NCI-H345 (cell line): ENCODE results near the gene RFC2.
"Not testable (repeated sequence)": the region's sequence is repeated elsewhere in the genome, so short reads cannot be mapped to it uniquely, and the experiment has no call there.

Source experiments
- DNase-seq: peaks from one replicate; lab custom pipeline; 2025; lab: John Stamatoyannopoulos, UW

The RFC2 gene

DNA sequence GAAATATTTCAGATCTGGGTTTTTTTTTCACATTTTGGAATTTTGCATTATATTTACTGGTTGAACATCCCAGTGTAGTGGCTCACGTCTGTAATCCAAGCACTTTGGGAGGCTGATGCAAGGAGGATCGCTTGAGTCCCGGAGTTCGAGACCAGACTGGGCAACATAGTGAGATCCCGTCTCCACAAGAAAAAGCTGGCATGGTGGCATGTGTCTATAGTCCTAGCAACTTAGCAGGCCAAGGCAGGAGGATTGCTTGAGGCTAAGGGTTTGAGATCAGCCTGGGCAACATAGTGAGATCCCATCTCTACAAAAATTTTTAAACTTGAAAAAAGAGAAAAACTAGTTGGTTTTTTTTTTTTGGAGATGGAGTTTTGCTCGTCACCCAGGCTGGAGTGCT lies 6.0 kb downstream of the RFC2 start:
- DNase-seq = no peak

DNA sequence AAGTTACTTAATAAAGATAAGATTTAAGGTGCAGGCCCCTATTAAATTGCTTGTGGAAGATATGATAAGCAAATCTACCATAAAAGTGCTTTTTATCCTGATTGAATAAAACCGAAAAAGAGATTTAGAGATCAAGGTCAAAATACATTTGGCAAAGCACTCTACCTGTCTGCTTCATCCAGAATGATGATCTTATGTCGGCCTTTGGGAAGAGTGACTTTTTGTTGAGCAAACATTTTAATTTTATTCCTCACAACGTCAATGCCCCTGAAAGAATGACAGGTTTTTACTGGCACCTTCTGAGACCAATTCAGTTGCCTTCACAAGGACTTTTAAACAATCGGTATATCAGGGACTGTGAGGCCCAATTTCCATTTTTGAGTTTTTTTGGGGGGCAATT lies 7.7 kb downstream of the RFC2 start:
- DNase-seq = no peak

DNA sequence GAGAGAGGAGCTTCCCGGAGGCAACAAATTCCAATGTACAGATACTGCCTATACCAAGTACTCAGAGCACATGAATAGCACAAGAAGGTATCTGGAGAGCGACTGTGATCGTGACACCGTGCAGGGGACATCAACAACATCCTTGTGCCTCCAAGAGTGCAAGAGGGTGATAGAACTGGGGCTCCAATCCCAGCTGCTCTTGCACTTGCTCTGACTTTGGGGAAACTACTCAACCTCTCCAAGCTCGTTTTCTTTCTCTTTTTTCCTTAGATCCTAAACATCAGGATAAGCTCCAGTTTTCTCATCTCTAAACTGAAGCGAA lies 12.1 kb downstream of the RFC2 start:
- DNase-seq = no peak

DNA sequence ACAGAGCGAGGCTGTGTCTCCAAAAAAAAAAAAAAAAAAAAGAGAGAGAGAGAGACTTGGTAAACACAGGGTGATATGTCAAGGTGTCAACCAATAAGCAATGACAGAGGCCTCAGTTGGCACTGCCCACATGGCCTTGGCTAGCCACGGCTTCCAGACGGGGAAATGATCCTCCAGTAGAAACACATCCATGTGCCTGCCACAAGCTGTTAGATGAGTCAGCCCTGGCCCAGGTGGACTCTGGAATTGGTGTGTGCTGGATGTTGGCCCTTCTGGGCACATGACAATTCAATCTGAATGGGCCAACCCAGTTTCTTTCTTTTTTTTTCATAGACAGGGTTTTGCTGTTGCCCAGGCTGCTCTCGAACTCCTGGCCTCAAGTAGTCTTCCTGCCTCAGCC lies 13.7 kb downstream of the RFC2 start:
- no peak for DNase-seq

DNA sequence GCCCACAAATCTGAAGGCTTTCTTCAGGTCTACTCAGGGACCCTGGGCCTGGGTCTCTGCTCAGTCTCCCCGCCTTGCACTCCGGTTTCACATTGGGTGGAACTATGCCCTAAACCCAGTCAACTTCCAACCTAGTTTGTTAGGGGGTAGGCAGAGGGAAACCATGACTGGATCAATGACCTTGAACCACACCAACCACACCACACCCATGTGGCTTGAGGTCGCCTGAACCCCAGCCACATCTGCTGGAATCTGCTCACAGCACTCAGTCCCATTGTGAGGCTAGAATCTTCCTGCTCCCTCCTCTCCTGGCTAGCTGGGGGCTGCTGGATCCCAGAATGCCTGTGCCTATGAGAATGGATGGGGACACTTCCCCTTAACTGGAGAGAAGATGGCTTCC lies 17.9 kb downstream of the RFC2 start:
- no peak for DNase-seq

DNA sequence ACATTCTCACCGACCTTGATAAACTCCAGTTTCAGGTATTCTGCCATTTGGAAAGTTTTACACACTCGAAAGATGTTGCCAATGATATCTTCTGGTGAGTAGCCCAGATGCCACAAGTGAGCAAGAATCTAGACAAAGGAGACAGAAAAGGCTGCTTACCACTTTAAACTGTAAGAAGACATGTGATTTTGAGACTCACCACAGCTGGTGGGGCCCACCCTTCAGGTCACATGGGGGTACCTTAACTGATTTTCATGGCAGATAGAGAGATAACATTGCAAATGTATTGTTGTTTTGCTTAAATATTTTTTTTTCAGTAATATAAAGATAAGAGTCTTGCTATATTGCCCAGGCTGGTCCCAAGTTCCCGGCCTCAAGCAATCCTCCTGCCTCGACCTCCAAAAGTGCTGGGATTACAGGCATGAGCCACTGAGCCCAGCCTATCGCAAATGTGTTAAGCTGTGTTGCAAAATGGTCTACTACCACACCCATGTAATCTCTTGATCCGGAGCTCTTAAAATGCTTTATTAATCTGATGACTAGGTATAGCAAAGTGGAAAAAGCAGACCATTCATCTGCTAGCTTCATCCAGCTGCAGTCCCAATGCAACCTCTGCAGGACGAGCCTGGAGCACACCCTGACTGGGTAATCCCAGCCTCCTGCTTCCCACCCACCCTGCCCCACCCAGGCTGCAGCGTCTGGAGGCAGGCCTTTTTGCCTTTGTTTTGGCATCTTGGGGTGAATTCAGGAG lies 18.5 kb downstream of the RFC2 start:
- DNase-seq = no peak

DNA sequence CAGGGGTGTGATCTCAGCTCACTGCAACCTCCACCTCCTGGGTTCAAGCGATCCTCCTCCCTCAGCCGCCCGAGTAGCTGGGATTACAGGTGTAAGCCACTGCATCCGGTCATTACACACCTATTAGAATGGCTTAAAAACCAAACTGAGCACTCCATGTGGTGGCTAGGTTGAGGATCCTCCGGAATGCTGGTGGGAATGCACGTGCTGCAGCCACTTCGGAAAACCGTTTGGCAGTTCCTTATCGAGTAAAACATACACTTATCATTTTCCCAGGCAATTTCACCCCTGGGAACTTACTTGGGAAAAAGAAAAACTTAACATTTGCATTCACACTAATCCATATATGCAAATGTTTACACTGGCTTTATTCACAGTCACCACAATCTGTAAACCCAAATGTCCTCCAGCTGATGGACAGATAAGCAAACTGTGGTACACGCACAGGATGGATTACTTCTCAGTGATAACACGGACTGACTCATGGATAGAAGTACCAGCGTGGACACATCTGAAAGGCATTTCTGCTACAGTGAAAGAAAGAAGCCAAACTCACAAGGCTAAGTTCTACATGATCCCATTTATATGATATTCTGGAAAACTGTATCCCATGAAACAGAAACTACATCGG lies 20.4 kb downstream of the RFC2 start:
- DNase-seq = no peak

DNA sequence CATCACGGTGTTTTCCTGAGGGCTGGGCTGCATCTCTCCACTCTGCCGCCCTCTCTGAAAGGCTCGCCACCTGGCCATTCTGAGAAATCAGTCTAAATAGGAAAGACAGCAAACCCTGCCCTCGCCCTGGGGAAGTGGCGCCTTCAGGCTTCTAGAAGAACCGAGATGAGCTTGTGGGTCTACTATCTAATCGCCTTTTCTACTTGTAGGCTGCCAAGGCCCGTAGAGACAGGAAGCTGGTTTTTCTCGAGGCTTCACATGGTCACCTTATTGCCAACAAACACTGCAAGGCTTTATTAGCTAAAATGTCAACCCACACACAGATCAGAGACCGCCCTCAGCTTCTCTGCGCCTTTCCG lies 23.0 kb downstream of the RFC2 start:
- no peak for DNase-seq

DNA sequence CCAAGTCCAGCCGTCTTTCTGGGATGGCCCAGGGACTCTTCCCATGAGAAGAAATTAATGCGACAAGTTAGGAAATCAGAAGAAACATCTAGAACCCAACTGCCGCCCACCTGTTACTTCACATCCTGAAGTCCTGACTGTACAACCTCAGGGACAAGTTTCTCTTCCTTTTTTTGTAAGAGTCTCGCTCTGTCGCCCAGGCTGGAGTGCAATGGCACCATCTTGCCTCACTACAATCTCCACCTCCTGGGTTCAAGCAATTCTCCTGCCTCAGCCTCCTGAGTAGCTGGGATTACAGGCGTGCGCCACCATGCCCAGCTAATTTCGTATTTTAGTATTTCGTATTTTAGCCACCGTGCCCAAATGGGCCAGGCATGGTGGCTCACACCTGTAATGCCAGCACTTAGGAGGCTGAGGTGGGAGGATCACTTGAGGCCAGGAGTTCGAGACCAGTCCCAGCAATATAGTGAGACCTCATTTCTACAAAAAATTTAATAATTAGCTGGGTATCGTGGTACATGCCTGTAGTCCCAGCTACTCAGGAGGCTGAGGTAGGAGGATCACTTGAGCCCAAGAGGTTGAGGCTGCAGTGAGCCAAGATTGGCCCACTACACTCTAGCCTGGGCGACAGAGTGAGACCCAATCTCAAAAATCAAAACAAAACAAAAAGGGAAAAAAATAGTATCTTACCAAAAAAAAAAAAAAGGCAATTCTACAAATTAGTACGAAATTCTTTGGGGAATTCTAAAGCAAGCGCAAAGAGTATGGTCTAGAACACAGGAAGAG lies 23.6 kb downstream of the RFC2 start:
- DNase-seq = no peak

DNA sequence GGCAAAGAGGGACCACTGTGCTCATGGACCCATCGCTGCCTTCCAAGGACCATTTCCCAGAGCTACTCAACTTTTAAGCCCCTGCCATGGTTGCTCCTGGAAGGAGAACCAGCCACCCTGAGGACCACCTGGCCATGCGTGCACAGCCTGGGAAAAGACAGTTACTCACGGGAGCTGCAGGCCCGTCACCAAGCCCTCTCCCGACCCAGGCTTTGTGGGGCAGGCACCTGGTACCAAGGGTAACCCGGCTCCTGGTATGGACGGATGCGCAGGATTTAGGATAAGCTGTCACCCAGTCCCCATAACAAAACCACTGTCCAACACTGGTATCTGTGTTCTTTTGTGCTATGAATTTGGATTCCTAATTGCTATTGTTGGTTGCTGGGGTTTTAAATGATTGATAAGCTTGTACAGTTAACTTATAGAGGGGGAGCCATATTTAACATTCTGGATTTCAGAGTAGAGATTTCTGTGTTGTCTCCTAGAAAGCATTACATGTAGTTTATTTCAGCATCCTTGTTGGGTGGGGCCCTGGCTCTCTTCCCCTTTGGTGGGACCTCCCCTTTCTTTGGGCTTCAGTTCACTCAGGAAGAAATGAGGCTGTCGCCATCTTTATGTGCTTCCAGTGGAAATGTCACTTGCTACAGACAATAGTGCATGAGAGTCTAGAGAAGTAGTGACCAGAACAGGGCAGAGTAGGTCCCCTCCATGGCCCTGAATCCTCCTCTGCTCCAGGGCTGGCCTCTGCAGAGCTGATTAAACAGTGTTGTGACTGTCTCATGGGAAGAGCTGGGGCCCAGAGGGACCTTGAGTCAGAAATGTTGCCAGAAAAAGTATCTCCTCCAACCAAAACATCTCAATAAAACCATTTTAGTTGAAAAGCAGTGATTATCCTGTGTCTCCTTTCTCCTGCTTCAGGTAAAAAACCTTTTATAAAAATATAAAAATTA lies 25.0 kb downstream of the RFC2 start:
- DNase-seq = no peak

DNA sequence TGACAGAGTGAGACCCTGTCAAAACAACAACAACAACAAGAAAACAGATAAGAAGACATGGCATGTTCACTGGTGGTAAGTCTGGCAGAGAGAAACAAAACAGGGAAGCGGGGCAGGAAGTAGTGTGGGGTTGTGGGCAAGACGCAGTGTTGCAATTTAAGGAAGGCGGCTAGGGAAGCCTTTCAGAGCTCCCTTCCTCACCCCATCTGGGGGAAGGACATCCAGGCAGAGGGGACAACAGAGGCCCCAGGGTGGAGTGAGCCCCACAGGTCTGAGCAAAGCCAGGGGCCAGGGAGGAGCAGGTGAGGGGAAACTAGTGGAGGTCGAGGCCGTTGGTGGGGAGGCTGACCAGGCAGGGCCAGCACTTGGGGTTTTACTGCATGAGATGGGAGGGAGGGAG lies 27.6 kb downstream of the RFC2 start:
- DNase-seq = no peak

DNA sequence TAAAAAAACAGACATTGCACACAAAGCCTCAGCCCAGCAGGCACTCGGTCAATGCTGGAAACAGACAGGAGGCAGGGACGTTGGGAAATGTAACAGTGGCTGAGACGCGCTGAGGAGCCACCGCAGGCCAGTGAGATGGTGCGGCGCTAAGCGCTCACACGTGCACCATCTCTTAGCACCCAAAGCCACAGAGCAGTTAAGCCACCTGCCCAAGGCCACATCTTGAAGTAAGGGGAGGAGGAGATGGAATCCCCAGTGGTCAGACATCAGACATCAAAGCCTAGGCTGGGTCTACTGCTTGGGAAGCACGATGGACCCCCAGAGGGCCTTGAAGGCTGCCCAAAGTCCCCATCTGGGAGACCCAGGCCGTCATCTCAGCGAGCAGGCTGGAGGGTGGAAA lies 28.8 kb downstream of the RFC2 start:
- no peak for DNase-seq

DNA sequence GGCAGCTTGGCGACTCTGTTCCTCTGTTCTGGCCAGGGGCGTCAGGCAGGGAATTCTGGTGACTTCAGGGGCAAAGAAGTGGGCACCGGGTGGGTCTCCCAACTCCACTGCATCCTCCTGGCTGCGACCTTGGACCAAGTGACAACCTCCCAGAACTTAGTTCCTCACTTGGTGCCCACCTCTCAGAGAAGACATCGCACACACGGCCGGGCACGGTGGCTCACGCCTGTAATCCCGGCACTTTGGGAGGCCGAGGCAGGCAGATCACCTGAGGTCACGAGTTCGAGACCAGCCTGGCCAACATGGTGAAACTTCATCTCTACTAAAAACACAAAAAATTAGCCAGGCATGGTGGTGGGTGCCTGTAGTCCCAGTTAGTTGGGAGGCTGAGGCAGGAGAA lies 29.3 kb downstream of the RFC2 start:
- not testable (repeated sequence) for DNase-seq

DNA sequence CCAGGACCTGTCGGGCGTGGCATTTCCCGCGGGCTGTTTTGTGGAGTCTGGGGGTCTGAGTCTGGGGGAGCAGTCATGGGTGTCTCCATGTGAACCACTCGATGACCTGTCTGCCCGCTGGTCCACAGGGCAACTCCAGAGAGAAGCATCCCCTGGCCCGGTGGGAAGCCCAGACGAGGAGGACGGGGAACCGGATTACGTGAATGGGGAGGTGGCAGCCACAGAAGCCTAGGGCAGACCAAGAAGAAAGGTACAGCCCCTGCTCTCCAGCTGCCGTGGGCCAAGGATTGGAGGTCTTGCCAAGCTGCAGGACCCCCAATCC lies 29.7 kb downstream of the RFC2 start:
- no peak for DNase-seq

DNA sequence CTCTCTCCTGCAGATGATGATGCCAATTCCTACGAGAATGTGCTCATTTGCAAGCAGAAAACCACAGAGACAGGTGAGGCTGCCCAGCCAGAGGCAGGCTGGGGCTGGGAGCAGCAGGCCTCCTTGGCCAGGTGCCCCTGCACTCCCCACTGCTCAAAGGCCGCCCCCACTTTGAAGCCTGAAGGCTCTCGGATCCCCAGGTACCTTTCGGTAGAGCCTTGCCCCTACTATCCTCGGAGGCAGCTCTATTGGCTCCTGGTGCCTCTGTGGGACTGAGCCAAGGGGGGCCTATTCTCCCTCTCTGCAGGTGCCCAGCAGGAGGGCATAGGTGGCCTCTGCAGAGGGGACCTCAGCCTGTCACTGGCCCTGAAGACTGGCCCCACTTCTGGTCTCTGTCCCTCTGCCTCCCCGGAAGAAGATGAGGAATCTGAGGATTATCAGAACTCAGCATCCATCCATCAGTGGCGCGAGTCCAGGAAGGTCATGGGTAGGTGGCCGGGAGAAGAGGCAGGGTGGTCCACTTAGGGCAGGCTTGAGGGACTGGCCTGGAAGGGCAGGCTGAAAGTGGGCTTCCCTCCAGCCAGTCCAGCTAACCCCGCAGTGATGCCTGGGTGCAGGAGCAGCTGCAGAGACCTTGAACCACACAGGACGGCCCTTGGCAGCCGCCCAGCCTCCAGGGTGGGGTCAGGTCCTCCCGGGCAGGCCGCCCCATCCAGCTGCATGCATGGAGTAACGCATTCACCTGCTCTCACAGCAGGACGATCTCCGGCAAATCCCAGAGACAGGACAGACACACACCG lies 30.3 kb downstream of the RFC2 start:
- peak; percentile 45 for DNase-seq

DNA sequence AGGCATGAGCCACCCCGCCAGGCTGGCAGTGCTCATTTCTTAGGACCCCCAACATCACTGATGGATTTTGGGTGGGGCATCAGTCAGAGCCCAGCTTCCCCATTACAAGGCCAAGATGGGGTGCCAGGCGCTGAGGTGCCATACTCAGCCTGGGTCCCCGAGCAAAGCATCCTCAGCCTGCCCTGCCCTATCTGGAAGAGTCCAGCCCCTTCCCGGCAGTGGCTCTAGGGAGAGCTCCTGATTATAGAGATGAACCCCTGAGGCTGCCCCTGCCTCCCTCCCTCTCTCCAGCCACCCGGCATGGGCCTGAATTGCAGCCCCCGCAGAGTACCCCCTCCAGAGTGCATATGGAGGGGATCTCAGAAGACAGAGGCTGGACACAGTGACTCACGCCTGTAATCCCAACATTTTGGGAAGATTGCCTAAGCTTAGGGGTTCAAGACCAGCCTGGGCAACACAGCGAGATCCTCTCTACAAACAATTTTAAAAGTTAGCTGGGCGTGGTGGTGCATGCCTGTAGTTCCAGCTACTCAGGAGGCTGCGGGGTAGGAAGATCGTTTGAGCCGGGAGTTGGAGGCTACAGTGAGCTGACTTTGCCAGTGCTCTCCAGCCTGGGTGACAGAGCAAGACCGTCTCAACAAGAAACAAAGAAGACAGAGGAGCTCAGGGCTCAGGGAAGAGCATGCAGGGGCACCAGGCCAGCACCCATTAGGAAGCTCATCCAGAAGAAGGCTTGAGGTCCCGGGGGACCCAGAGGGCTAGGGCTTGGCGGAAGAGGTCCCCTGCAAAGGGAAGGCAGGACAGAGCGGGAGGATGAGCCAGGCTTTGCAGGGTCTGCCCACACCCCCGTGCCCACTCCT lies 31.1 kb downstream of the RFC2 start:
- DNase-seq = no peak

DNA sequence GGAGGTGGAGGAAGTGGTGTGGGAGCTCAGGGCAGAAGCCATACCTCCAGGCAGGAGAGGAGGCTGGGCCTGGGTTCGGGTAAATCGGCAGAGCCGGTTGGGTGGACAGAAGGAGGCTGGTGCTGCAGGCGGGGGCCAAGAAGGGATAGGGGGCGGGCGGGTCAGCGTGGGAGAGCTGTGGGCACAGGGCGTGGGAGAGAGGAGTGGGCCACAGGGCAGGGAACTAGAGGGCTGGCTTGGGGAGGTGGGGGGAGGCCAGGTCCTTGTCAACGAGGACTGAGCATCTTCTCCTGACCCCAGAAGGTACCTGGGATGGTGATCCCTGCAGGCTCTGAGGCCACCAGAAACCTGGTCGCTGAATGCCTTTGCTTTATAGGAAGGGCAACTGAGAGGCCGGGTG lies 32.5 kb downstream of the RFC2 start:
- no peak for DNase-seq

DNA sequence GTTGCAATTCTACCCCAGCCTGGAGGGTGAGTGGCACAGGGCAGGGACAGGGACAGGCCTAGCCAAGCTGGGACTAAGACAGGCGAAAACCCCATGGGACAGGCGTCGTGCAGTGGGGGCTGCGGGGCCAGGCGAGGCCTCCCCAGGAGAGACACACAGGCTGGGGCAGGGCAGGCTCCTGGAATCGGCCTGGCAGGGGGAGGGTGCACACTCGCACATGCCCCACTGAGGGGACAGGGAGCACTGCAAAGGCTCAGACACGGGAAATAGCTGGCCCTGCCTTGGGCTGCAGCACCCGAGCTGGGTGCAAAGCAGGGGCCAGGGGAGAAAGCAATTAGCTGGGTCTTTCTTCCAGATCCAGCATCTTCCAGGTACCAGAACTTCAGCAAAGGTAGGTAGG lies 34.0 kb downstream of the RFC2 start:
- no peak for DNase-seq

DNA sequence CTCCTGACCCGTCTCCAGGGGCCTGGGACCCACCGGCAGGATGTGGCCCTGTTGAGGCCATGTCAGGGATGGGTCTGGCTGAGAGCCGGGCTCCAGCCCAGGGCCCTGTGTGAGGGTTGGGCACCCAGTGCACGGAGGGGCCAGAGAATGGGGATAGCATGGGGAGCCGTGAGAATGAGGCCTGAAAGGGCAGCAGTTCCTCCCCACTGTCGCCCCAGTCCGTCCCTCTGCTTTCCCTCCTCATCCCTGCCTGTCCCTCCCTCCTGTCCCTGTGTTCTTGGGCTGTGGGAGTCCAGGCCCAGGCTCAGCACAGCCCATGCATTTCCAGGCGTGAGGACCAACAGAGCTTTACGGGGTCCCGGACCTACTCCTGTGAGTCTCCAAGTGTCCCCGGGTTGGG lies 34.8 kb downstream of the RFC2 start:
- DNase-seq = no peak

DNA sequence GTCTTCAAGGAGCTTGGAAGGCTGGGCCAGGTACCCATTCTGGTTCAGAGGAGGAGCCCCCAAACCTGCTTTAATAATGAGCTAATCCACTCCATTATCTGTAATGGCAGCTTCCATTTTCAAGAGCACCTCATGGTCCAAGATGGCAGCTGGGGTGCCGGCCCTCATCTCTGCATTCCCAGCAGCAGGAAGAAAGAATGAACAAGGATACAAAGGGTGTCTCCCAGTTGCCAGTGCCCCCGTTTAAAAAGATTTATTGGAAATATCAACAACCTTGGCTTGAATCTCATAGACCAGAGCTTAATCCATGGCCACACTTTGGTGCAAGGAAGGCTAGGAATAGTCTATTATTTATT lies 35.9 kb downstream of the RFC2 start:
- DNase-seq = no peak
